Measurements from ENCODE around the gene UACA. TPM values are rescaled to one million over a fixed set of nuclear protein-coding genes. Genes with fewer than 3 reads are reported as not detected.

UACA gene
- total RNA-seq, 2 experiments from 2014 or later = 2.4 to 2.8 TPM

- Mint-ChIP-seq H3K36me3 (ENCODE audit: low read depth) (no peaks in the 10 kb centered on the region), H3K27ac (no peak overlapping the region), H3K27me3 (peaks cover 4% of the 10 kb centered on the region), H3K4me1 (ENCODE audit: low read depth) (no peaks in the 10 kb centered on the region), H3K9me3 (no peaks in the 10 kb centered on the region), H3K4me3 (no peak overlapping the region)
- no peak for TF ChIP-seq CTCF (IDR thresholded peaks at IDR 0.05)
- ChIA-PET CTCF (no interaction called here), POLR2A (no interaction called here)
- intact Hi-C loops (cut with micrococcal nuclease) = loop anchor here (10.0 kb wide), 1 partner anchor 46 kb away; no protein-coding TSS in a partner anchor
- DNase-seq = no peak
- no peak for ATAC-seq
Observed at GRCh38 chr15:70720228-70721016, 42.9 kb downstream of the UACA start.

GRCh38 chr15:70717237-70717793 lies 46.0 kb downstream of the UACA start:
- no peak overlapping the region for H3K4me3 Mint-ChIP-seq
- TF ChIP-seq CTCF (IDR thresholded peaks at IDR 0.05) = no peak
- H3K4me1 Mint-ChIP-seq (ENCODE audit: low read depth) = no peaks in the 10 kb centered on the region
- H3K27ac Mint-ChIP-seq = no peak overlapping the region
- H3K36me3 Mint-ChIP-seq (ENCODE audit: low read depth) = no peaks in the 10 kb centered on the region
- H3K9me3 Mint-ChIP-seq = no peaks in the 10 kb centered on the region
- no peak for ATAC-seq
- POLR2A ChIA-PET = no interaction called here
- CTCF ChIA-PET = no interaction called here
- H3K27me3 Mint-ChIP-seq = peaks cover 5% of the 10 kb centered on the region
- intact Hi-C loops (cut with micrococcal nuclease) = no loop called here
- DNase-seq = no peak

- H3K4me1 Mint-ChIP-seq (ENCODE audit: low read depth) = no peaks in the 10 kb centered on the region
- no peak overlapping the region for H3K4me3 Mint-ChIP-seq
- CTCF ChIA-PET = no interaction called here
- peaks cover 5% of the 10 kb centered on the region for H3K27me3 Mint-ChIP-seq
- no peak for DNase-seq
- intact Hi-C loops (cut with micrococcal nuclease) = no loop called here
- no peak overlapping the region for H3K27ac Mint-ChIP-seq
- no peak for TF ChIP-seq CTCF (IDR thresholded peaks at IDR 0.05)
- no peaks in the 10 kb centered on the region for H3K9me3 Mint-ChIP-seq
- no peak for ATAC-seq
- H3K36me3 Mint-ChIP-seq (ENCODE audit: low read depth) = no peaks in the 10 kb centered on the region
- POLR2A ChIA-PET = no interaction called here
Observed at GRCh38 chr15:70715840-70716485, 47.4 kb downstream of the UACA start.

- Mint-ChIP-seq H3K36me3 (ENCODE audit: low read depth) (no peaks in the 10 kb centered on the region), H3K4me3 (no peak overlapping the region), H3K27me3 (peaks cover 5% of the 10 kb centered on the region), H3K9me3 (no peaks in the 10 kb centered on the region), H3K27ac (no peak overlapping the region), H3K4me1 (ENCODE audit: low read depth) (no peaks in the 10 kb centered on the region)
- DNase-seq (no peak), ATAC-seq (no peak)
- CTCF ChIA-PET = interaction anchor here (1.6 kb wide), 1 partner anchor 8 kb away, joined by 6 read pairs; no protein-coding TSS in a partner anchor
- TF ChIP-seq CTCF (IDR thresholded peaks at IDR 0.05) = no peak
- intact Hi-C loops (cut with micrococcal nuclease) = no loop called here
- POLR2A ChIA-PET = interaction anchor here (0.6 kb wide), 1 partner anchor 53 kb away, joined by 4 read pairs; no protein-coding TSS in a partner anchor
Observed at GRCh38 chr15:70714565-70714964, 48.8 kb downstream of the UACA start.

- intact Hi-C loops (cut with micrococcal nuclease) = no loop called here
- Mint-ChIP-seq H3K27me3 (peaks cover 5% of the 10 kb centered on the region), H3K4me3 (no peak overlapping the region), H3K27ac (no peak overlapping the region), H3K9me3 (no peaks in the 10 kb centered on the region), H3K4me1 (ENCODE audit: low read depth) (no peaks in the 10 kb centered on the region), H3K36me3 (ENCODE audit: low read depth) (no peaks in the 10 kb centered on the region)
- no peak for ATAC-seq
- no peak for TF ChIP-seq CTCF (IDR thresholded peaks at IDR 0.05)
- no peak for DNase-seq
- CTCF ChIA-PET = interaction anchor here (1.3 to 1.6 kb wide), 2 partner anchors 8 to 11 kb away, joined by 4 to 6 read pairs; no protein-coding TSS in a partner anchor
- POLR2A ChIA-PET = no interaction called here
Observed at GRCh38 chr15:70714015-70714414, 49.3 kb downstream of the UACA start.
